NCI-H2227 (cell line): ENCODE measurements around the gene SLC25A29.
"Not testable (repeated sequence)": the region's sequence is repeated elsewhere in the genome, so short reads cannot be mapped to it uniquely, and the experiment has no call there.

ENCODE experiments used
- DNase-seq: peaks from one replicate; lab custom pipeline; 2025; ENCODE audit not compliant: unreplicated experiment; lab: John Stamatoyannopoulos, UW

Gene SLC25A29, protein sequence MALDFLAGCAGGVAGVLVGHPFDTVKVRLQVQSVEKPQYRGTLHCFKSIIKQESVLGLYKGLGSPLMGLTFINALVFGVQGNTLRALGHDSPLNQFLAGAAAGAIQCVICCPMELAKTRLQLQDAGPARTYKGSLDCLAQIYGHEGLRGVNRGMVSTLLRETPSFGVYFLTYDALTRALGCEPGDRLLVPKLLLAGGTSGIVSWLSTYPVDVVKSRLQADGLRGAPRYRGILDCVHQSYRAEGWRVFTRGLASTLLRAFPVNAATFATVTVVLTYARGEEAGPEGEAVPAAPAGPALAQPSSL

DNA sequence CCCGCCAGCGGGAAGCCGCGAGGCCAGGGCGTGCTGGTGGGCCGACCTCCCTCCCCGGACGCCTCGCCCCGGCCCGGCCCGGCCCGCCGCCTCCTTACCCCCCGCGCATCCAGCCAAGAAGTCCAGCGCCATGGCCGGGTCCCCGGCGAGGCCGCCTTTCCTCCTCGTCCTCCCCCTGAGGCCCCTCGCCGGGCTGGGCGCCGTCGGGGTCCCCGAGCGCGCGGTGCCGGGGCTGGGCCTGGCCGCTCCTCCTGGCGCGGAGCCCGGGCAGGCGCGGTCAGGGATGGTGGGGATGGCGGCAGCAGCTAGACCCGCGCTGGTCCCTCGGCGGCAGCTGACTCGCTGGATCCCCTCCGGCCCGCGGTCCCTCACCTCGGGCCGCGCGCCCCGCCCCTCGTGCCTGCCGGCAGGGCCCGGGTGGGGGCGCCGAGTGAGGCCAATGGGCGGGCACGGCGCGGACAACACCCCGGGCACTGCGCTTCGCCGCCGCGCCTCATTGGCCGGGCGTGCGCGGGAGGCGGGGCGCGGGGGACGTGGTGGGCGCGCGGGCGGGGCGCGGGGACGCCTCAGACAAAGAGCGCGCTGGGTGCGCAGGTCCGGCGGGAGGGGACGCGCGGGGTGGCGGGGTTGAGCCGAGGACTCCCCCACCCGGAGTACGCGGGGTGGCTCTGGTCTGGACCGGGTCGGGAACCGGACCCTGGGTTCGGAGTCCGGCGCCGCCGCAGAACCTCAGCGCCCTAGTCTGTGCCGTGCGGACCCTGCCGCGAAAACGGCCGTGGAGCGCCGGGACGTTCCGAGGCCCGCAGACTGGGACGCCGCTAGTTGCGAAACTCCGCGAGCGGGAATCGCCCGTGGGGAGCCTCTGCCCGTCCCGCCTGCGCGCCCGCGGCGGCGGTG lies at the start of gene SLC25A29:
TSS of gene SLC25A29 (minus strand) at position 344 of the 897 bp plus-strand sequence. CDS start at position 132, 212 bp downstream.
- DNase-seq: peak; percentile 95

DNA sequence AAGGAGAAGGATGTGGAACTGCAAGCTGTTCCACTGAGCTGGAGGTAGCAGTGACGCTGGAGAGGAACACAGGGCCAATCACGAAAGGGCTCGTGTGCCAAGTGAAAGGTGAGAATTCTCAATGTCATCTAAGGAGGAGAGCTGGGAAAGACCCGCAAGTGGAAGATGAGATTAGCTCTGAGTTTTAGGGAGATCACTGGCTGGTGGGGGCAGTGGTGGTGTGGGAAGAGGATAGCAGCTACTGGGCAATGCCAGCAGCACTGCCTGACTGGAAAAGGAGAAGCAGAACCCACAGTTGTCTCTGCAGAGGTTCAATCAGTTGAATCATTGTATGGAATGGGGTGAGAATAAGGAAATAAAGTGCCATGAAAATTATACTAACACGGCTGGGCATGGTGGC lies 44.7 kb upstream of the SLC25A29 start:
- DNase-seq: no peak

DNA sequence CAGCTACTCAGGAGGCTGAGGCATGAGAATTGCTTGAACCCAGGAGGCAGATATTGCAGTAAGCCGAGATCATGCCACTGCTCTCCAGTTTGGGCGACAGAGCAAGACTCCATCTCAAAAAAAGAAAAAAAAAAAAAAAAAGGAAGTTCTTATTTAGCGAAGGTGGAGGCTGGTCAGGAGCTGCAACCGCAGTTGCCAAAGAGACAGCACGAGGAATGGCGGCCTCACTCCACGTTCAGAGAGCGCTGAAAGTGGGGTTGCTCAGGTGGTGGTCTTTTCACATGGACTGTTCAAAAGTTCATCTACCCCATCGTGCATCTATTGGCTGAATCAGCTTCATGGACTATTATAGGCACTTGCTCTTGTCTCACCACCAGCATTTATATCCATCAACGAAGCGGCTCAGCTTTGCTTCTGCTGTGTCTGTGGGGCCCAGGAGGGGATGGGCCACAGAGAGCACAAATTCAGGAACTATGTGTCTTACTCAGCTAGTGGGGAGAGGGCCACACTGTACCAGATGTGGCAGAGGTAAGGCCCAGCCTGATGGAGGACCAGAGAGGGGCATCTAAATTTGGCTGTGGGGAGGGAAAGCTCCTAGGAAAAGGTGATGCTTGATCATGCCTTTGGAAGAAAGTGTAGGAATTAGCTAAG lies 44.2 kb upstream of the SLC25A29 start:
- DNase-seq: no peak

DNA sequence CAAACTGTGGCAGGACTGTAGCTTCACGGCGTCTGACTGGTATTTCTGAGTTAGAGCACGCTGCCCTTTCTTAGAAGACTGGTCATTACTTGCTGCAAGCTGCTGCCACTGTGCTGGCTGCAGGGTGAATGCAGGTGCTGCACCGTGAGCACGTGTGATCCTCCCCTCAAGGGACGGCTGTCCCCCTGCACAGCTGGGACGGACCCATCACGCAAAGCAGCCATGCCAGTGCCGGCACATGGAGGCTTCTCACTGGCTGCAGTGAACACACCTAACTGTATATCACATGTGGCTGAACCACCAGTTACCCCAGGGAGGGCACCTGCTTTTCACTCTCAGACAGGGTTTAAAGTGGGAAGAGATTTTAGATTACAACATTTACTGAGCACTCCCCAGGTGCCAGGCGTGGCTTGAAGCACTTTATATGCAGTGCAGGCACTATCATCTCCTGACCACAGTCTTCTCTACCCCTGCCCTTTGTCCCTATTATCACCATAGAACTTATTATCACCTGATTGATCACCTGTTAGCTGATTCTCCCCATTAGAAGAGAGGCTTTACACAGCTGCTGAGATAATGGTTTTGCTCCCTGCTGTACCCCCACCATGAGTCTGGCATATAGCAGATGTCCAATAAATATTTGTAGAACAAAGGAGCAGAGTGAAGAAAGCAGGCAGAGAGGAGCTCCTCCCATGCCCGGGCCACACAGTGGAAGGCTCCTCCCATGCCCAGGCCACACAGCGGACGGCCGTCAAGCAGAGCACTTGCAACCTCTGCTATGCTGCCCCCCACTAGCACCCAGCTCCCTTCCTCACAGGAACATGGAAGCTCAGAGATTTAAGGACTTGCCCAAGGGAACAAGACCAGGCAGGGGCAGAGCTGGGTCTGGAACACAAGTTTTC lies 42.8 kb upstream of the SLC25A29 start:
- no peak for DNase-seq

DNA sequence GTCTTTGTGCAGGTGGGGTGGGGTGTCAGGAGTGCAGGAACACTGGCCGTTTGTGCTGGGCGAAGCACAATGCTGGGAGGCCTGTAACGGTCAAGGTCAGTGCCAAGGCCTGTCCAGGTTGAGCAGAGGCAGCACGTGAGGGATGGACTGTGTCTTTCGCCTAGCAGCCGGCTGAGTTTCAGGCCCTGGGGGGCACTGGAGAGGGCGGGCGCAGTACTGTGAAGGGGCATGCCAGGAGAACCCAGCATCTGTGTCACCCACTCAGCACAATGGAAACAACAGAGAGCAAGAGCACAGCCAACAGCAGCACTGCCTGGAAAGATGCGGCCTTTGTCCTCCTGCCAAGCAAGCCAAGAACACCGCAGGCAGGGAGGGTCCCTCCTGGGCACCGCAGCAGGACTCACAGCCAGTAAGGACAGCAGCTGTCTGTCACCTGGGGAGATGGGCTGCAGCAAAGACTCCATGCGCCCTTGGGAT lies 42.0 kb upstream of the SLC25A29 start:
- no peak for DNase-seq

DNA sequence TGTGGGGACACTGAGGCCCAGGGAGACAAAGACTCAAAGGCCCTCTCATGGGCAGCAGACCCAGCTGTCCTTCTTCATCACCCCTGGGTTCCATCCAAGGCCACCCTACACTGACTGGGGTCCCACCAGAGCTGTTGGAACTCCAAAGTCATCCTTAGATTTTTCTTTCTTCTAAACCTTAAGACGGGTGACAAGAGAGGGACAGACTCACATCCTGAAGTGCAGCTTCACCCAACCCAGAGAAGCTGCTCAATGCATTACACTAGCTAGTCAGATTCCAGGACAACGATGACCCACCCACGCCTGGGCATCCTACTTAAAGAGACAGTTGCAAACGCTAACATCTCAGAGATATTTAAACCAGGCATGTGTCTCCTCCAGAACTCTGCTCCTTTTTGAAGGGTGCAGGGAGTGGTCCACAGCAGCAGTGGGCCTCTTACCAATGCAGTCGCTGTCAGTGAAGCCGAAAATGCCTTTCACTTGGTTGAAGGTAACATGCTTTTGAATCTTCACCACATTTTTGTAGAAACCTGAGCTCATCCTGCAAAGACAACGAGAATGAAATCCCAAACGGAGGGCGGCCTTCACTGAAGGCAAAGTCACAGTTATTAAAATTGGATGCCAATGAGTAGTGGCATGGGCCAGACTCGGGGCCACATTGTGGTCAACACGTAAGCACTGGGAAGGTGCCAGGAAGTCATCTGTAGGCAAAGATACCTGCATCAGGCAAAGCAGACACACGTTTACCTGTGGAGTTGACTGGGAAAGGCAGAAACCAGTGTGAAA lies 40.3 kb upstream of the SLC25A29 start:
- no peak for DNase-seq

DNA sequence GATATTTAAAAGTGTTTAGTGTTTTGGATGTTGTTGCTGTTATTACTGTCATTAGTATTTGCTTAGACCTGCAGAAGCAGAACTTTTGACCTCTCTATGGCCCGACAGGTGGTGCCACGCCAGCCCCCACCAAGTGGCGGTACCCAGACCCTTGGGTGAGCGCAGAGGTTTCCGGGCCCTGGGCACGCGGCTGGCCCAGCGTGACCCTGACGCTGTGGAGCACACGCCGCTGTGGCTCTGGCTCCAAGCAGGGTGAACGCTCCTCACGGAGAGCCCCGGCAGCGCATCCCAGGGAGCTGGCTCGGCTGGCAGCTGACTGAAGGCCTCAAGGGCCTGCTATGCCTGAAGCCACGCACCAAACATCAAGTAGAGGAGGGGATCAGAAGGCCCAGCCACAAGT lies 39.5 kb upstream of the SLC25A29 start:
- DNase-seq: no peak

DNA sequence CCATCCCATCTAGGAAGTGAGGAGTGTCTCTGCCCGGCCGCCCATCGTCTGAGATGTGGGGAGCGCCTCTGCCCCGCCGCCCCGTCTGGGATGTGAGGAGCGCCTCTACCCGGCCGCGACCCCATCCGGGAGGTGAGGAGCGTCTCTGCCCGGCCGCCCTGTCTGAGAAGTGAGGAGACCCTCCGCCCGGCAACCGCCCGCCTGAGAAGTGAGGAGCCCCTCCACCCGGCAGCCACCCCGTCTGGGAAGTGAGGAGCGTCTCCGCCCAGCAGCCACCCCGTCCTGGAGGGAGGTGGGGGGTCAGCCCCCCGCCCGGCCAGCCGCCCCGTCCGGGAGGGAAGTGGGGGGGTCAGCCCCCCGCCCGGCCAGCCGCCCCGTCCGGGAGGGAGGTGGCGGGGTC lies 38.4 kb upstream of the SLC25A29 start:
- not testable (repeated sequence) for DNase-seq

DNA sequence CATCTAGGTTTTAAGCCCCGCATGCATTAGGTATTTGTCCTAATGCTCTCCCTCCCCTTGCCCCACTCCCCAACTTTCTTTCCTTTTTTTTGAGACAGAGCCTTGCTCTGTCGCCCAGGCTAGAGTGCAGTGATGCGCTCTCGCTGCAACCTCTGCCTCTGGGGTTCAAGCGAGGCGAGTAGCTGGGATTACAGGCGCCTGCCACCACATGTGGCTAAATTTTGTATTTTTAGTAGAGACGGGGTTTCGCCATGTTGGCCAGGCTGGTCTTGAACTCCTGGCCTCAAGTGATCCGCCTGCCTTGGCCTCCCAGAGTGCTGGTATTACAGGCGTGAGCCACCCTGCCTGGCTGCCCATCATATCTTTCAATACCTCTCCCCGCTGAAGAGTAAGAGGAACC lies 36.6 kb upstream of the SLC25A29 start:
- not testable (repeated sequence) for DNase-seq

DNA sequence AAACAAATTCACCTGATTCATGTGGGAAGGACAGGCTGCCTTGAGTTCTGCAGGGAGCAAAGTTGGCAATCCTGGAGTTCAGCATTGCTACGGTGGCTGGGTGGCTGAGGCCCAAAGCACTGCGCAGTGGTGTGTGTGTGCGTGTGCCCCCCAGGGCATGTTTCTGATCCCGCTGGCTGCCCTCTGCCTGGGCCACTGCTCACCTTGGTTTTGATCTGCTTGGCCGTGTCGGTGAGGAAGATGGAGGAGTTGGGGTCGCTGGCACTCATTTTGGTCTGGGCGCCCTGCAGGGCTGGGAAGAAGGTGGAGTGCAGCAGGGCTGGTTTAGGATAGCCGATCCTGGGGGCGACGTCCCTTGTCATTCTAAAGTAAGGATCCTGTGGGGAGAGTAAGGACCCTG lies 36.0 kb upstream of the SLC25A29 start:
- no peak for DNase-seq

DNA sequence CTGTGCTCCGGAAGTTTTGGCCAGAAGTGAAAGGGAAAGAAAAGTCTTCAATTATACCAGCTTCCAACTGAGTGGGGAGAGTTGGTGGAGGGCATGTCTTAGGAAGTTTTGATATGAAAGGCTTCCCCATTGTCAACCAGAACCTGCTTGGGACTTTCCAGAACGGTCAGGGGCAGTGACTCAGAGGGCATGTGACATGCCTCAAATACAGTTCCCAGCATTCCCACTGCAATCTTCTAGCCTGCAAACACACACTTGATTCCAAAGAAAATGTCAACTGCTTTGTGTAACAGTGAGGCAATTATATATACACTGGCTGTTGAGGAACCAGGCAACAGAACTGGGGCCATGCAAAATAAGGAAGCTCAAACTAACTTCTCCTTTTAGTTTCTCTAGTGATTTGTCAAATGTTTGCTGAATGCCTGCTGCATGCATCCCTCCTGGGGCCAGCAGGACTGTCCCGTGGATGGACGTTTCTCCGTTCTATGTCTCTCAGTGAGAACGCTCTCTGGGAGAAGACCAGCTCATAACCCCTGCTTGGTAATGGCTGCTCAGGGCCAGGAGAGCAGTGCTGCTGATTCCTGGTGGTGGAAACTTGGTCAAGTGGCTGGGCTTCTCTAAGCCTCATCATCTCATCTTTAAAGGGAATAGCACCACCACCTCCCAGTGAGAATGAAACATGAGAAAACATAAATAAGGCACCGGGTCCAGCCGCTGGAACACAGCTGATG lies 35.2 kb upstream of the SLC25A29 start:
- DNase-seq: no peak

DNA sequence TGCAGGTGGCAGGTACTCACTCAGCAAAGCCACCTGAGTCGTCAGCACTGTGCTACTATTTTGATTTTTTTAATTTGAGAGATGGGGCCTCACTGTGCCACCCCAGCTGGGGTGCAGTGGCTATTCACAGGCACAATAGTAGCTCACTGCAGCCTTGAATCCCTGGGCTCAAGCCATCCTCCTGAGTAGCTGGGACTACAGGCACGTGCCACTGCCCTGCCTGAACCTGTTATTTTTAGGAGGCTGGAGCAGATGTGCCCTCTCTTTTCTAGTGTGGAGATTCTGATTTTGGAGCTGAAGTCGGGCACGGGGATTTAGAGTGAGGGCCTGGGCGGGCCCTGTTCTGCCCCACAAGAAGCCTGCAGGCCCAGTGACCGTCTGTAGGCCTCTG lies 34.2 kb upstream of the SLC25A29 start:
- no peak for DNase-seq

DNA sequence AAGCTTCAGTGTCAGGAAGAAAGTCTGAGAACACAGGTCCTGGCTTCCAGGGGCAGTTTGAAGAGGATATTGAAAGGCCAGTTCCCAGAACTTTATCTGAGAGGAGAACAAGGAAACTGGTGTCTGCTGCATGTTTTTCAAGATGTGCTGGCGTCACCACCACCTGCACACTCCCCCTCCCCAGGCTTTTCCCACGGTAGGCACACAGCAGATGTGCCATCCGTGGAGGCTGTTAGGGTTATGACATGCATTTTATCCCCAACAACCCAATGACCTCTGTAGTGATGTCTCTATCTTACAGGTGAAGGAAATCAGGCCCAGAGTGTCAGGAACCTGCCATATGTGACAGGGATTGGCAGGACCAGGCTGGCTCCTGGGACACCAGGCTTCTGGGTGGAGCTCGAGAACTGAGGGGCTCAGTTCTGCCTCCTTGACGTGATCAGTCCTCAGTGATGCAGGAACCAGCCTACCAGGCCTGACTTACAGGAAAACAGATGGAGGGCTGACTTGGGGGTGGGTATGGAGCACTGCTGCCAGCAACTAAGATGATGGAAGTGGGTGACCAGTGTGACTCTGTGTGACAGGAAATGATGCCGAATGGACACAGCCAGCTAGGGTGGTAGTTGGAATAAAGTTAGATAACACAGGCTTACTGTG lies 33.6 kb upstream of the SLC25A29 start:
- no peak for DNase-seq

DNA sequence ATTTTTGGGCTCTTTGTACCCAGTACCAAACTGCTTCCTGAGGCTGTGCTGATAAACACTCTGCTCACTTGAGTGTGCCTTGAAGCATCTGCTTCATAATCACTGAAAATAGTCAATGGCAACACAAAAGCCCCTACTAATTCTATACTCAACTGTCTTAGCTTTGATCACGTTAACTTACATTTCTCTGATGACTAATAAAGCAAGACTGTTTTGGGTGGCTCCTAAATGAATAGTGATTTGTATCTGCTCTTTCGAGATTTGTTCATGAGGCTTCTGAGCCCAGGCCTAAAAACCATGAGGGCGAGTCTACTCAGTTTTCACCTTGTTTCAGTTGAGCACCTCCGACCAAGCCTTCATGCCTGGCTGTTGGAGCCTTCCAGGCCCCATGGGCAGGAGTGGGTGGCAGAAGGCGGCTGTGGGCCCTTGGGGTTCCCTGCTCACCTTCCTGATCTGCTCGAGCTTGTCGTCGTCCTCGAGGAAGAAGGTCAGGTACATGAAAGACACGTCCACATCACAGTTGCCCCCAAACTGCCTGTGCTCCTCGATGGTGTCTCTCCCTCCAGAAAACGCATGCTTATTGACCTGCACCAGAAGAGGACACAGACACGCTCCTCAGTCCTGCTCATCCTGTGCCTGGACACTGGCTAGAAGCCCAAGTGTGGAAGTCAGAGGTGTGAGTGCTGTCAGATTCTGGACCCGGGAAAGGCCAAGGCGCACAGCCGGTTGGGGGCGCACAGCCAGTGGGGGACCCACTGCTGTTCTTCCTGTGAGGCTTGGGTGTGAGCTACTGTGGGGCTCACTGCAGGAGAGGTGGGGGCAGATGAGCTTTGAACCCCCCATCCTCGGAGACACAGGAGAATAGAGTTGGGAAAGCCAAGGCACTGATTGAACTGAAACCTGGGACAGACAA lies 30.6 kb upstream of the SLC25A29 start:
- no peak for DNase-seq

DNA sequence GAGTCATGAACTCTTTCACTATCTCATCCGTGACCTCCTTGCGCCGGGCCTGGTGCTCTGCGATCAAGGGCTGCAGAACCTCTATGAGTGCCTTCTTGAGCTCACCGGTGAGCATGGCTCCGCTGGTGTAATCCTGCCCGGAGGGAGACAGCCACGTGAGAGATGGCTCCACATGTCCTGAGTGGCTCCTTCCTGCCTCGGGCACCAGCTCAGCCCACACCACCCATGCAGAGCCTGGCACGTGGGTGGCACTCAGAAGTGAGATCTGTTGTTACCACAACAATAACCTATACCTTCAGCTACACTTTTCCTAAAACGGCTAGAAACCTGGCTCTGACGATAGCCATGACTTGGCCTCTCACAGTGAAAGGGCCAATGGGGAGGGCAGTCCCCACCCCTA lies 28.7 kb upstream of the SLC25A29 start:
- no peak for DNase-seq

DNA sequence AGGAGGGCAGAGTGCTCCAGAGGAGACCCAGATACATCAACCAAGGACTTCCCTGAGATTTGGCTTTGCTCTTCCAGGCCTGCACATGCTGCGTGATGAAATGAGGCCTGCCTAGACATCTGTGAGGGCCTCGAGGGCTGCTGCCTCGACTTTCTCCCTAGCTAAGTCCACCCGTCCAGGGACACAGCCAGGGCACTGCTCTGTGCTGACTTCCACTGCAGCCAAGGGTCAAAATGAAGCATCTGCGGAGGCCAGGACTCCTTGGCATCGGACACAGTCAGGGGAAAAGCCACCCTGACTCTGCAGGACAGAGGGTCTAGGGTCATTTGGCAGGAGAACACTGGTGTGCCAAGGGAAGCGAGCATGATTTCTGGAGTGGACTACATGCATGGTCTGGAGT lies 27.6 kb upstream of the SLC25A29 start:
- no peak for DNase-seq

DNA sequence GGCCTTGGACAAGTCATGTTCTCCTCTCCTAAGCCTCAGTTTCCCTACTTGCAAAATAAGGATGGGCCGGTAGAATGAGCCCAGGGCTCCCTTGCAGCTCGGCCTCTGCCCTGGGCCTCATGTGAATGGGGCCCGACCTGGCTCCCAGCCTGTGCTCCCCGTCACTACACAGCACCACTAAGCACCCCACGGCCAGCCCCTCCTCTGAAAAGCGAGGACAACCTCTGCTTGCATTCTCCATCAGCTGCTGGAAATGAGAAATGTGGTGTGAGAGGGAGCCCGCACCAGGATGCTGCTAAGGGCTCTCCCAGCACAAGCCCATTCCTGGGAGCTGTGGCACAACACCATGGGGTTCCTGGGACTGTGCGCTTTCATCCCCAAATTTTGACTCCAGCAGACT lies 27.1 kb upstream of the SLC25A29 start:
- no peak for DNase-seq

DNA sequence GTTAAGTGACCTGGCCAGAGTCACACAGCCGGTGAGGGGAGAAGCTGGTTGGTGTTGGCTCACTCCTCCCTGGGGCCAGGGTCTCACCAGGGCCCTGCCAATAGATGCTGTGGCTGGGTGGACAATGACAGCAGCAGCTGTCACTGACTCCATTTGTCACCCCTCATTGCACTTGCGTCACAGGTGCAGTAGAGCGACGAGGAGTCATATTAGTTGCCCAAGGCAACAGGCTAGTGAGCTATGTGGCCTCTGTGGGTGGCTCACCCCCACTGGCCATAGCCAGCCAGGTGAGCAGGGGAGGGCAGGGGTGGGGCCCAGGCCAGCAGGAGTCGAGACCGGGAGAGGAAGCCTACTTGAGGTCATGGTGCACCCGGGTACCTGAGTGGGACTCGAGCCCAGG lies 26.6 kb upstream of the SLC25A29 start:
- DNase-seq: no peak
